ENCODE measurements around the gene PAK2. TPM values are rescaled to one million over a fixed set of nuclear protein-coding genes. Genes with fewer than 3 reads are reported as not detected.
A peak's percentile ranks its signal among the peaks of the same experiment; 100 is the strongest.

The PAK2 gene
- total and polyA plus RNA-seq, 2 experiments from 2014 or later: 24.3 to 49.4 TPM

DNA sequence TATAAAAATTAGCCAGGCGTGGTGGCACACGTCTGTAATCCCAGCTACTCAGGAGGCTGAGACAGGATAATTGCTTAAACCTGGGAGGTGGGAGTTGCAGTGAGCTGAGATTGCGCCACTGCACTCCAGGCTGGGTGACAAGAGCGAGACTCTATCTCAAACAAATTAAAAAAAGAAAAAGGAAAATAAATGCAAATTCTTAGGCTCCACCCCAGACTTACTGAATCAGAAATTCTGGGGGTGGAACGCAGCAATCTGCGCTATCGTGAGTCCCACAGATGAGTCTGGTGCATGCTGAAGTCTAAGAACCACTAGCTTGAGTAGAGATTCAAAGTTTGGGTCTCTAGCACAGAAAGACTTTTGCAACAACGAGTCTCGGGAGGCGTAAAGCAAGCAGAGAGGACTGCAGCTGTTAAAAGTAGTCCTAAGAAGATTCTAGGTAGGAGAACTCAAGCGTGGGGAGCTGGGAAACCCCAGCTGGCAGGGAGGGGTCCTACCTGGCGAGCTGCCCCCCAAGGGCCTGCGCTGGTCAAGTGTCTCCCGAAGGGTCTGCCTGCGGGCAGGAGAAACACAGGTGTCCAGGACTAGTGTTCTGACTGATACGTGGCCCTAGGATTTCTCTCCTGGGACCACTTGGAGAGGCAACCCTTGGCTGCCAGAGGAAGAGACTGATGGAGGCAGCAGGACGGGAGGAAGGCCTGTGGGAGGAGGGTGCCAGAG lies 49.6 kb upstream of the PAK2 start:
- Histone ChIP-seq H3K36me3 (ENCODE audit: insufficient read depth) (no peaks in the 10 kb centered on the region), H2AFZ (peak overlapping the region; percentile 43; the same call in 1 of the 2 replicates), H3F3A (replicated peaks; ENCODE audit: low read depth) (peaks cover 6% of the 10 kb centered on the region; the same call in 1 of the 2 replicates), H3K27ac (ENCODE audit: low read depth) (no peak overlapping the region), H3K79me2 (replicated peaks; ENCODE audit: insufficient read depth) (no peaks in the 10 kb centered on the region), H4K20me1 (replicated peaks; ENCODE audit: insufficient read depth) (no peaks in the 10 kb centered on the region), H3K4me2 (no peak overlapping the region), H3K4me3 (no peak overlapping the region), H3K4me1 (ENCODE audit: insufficient read depth) (peaks cover 13% of the 10 kb centered on the region), H3K27me3 (ENCODE audit: insufficient read depth) (no peaks in the 10 kb centered on the region), H3K9me2 (ENCODE audit: insufficient read depth) (no peaks in the 10 kb centered on the region)
- ATAC-seq (no peak), DNase-seq (ENCODE audit: low spot score) (no peak)
- H3K27ac Mint-ChIP-seq: no peak overlapping the region
- peaks cover 11% of the 10 kb centered on the region for H3K4me1 Mint-ChIP-seq
- no peaks in the 10 kb centered on the region for H3K9me3 Mint-ChIP-seq
- peaks cover 3% of the 10 kb centered on the region for H3K27me3 Mint-ChIP-seq (ENCODE audit: insufficient read depth, low read depth, poor library complexity)
- H3K36me3 Mint-ChIP-seq (ENCODE audit: low read depth): no peaks in the 10 kb centered on the region
- H3K4me3 Mint-ChIP-seq: no peak overlapping the region
- TF ChIP-seq CREB1 (CRISPR knock-in tag; IDR thresholded peaks at IDR 0.05; ENCODE audit: low read depth) (no peak), ZNF114 (CRISPR knock-in tag; IDR thresholded peaks at IDR 0.05) (no peak), STAT1 (IDR thresholded peaks at IDR 0.05; ENCODE audit: unreplicated experiment) (no peak), NANOG (IDR thresholded peaks at IDR 0.05; ENCODE audit: borderline replicate concordance) (no peak), EZH2phosphoT487 (IDR thresholded peaks at IDR 0.05; ENCODE audit: unreplicated experiment) (no peak), POLR2AphosphoS5 (IDR thresholded peaks at IDR 0.05; ENCODE audit: low read depth) (no peak), ZNF331 (CRISPR knock-in tag; IDR thresholded peaks at IDR 0.05; ENCODE audit: low read depth) (no peak), JUNB (IDR thresholded peaks at IDR 0.05; ENCODE audit: unreplicated experiment) (no peak)
- TF ChIP-seq, protein P1, sequence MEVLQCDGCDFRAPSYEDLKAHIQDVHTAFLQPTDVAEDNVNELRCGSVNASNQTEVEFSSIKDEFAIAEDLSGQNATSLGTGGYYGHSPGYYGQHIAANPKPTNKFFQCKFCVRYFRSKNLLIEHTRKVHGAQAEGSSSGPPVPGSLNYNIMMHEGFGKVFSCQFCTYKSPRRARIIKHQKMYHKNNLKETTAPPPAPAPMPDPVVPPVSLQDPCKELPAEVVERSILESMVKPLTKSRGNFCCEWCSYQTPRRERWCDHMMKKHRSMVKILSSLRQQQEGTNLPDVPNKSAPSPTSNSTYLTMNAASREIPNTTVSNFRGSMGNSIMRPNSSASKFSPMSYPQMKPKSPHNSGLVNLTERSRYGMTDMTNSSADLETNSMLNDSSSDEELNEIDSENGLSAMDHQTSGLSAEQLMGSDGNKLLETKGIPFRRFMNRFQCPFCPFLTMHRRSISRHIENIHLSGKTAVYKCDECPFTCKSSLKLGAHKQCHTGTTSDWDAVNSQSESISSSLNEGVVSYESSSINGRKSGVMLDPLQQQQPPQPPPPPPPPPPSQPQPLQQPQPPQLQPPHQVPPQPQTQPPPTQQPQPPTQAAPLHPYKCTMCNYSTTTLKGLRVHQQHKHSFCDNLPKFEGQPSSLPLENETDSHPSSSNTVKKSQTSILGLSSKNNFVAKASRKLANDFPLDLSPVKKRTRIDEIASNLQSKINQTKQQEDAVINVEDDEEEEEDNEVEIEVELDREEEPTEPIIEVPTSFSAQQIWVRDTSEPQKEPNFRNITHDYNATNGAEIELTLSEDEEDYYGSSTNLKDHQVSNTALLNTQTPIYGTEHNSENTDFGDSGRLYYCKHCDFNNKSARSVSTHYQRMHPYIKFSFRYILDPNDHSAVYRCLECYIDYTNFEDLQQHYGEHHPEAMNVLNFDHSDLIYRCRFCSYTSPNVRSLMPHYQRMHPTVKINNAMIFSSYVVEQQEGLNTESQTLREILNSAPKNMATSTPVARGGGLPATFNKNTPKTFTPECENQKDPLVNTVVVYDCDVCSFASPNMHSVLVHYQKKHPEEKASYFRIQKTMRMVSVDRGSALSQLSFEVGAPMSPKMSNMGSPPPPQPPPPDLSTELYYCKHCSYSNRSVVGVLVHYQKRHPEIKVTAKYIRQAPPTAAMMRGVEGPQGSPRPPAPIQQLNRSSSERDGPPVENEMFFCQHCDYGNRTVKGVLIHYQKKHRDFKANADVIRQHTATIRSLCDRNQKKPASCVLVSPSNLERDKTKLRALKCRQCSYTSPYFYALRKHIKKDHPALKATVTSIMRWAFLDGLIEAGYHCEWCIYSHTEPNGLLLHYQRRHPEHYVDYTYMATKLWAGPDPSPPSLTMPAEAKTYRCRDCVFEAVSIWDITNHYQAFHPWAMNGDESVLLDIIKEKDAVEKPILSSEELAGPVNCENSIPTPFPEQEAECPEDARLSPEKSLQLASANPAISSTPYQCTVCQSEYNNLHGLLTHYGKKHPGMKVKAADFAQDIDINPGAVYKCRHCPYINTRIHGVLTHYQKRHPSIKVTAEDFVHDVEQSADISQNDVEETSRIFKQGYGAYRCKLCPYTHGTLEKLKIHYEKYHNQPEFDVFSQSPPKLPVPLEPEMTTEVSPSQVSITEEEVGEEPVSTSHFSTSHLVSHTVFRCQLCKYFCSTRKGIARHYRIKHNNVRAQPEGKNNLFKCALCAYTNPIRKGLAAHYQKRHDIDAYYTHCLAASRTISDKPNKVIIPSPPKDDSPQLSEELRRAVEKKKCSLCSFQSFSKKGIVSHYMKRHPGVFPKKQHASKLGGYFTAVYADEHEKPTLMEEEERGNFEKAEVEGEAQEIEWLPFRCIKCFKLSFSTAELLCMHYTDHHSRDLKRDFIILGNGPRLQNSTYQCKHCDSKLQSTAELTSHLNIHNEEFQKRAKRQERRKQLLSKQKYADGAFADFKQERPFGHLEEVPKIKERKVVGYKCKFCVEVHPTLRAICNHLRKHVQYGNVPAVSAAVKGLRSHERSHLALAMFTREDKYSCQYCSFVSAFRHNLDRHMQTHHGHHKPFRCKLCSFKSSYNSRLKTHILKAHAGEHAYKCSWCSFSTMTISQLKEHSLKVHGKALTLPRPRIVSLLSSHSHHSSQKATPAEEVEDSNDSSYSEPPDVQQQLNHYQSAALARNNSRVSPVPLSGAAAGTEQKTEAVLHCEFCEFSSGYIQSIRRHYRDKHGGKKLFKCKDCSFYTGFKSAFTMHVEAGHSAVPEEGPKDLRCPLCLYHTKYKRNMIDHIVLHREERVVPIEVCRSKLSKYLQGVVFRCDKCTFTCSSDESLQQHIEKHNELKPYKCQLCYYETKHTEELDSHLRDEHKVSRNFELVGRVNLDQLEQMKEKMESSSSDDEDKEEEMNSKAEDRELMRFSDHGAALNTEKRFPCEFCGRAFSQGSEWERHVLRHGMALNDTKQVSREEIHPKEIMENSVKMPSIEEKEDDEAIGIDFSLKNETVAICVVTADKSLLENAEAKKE (CRISPR knock-in tag; IDR thresholded peaks at IDR 0.05): no peak
- TF ChIP-seq, protein P2, sequence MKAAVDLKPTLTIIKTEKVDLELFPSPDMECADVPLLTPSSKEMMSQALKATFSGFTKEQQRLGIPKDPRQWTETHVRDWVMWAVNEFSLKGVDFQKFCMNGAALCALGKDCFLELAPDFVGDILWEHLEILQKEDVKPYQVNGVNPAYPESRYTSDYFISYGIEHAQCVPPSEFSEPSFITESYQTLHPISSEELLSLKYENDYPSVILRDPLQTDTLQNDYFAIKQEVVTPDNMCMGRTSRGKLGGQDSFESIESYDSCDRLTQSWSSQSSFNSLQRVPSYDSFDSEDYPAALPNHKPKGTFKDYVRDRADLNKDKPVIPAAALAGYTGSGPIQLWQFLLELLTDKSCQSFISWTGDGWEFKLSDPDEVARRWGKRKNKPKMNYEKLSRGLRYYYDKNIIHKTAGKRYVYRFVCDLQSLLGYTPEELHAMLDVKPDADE (IDR thresholded peaks at IDR 0.05): no peak
- TF ChIP-seq, protein P3, sequence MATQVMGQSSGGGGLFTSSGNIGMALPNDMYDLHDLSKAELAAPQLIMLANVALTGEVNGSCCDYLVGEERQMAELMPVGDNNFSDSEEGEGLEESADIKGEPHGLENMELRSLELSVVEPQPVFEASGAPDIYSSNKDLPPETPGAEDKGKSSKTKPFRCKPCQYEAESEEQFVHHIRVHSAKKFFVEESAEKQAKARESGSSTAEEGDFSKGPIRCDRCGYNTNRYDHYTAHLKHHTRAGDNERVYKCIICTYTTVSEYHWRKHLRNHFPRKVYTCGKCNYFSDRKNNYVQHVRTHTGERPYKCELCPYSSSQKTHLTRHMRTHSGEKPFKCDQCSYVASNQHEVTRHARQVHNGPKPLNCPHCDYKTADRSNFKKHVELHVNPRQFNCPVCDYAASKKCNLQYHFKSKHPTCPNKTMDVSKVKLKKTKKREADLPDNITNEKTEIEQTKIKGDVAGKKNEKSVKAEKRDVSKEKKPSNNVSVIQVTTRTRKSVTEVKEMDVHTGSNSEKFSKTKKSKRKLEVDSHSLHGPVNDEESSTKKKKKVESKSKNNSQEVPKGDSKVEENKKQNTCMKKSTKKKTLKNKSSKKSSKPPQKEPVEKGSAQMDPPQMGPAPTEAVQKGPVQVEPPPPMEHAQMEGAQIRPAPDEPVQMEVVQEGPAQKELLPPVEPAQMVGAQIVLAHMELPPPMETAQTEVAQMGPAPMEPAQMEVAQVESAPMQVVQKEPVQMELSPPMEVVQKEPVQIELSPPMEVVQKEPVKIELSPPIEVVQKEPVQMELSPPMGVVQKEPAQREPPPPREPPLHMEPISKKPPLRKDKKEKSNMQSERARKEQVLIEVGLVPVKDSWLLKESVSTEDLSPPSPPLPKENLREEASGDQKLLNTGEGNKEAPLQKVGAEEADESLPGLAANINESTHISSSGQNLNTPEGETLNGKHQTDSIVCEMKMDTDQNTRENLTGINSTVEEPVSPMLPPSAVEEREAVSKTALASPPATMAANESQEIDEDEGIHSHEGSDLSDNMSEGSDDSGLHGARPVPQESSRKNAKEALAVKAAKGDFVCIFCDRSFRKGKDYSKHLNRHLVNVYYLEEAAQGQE (IDR thresholded peaks at IDR 0.05; ENCODE audit: unreplicated experiment): no peak
- TF ChIP-seq, protein P4, sequence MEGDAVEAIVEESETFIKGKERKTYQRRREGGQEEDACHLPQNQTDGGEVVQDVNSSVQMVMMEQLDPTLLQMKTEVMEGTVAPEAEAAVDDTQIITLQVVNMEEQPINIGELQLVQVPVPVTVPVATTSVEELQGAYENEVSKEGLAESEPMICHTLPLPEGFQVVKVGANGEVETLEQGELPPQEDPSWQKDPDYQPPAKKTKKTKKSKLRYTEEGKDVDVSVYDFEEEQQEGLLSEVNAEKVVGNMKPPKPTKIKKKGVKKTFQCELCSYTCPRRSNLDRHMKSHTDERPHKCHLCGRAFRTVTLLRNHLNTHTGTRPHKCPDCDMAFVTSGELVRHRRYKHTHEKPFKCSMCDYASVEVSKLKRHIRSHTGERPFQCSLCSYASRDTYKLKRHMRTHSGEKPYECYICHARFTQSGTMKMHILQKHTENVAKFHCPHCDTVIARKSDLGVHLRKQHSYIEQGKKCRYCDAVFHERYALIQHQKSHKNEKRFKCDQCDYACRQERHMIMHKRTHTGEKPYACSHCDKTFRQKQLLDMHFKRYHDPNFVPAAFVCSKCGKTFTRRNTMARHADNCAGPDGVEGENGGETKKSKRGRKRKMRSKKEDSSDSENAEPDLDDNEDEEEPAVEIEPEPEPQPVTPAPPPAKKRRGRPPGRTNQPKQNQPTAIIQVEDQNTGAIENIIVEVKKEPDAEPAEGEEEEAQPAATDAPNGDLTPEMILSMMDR (conservative IDR thresholded peaks at IDR 0.05; ENCODE audit: low read depth in 2 of 2): no peak

All from GM23338 (cell line).